NCI-H1092 (cell line): ENCODE measurements around the gene PLIN1.
"Not testable (repeated sequence)": the region's sequence is repeated elsewhere in the genome, so short reads cannot be mapped to it uniquely, and the experiment has no call there.

Experiments used
- DNase-seq: peaks from one replicate; lab custom pipeline; 2025; lab: John Stamatoyannopoulos, UW

PLIN1 gene, protein sequence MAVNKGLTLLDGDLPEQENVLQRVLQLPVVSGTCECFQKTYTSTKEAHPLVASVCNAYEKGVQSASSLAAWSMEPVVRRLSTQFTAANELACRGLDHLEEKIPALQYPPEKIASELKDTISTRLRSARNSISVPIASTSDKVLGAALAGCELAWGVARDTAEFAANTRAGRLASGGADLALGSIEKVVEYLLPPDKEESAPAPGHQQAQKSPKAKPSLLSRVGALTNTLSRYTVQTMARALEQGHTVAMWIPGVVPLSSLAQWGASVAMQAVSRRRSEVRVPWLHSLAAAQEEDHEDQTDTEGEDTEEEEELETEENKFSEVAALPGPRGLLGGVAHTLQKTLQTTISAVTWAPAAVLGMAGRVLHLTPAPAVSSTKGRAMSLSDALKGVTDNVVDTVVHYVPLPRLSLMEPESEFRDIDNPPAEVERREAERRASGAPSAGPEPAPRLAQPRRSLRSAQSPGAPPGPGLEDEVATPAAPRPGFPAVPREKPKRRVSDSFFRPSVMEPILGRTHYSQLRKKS

DNA sequence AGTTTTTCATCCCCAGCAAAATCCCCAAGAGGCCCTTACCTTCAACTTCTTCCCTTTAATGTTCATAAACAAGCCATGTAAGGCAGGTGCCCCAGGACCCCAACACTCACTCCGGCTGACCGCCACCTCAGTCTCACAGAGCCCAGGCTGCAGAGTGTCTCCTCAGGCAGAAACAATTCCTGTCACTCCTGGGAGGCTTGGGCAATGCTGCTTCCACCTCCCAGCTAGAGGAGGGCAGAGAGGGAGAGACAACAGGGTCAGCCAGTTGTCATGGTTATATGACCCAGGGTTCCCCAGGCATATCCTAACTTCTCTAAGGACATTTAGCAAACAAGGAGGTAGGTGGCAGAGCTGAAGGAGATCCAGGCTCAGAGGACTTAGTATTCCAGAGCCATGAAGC is at the start of gene PLIN1:
Gene PLIN1 (minus strand): TSS at position 156 of the 400 bp plus-strand sequence. CDS start 1,878 bp downstream, outside the sequence.
- DNase-seq = no peak

DNA sequence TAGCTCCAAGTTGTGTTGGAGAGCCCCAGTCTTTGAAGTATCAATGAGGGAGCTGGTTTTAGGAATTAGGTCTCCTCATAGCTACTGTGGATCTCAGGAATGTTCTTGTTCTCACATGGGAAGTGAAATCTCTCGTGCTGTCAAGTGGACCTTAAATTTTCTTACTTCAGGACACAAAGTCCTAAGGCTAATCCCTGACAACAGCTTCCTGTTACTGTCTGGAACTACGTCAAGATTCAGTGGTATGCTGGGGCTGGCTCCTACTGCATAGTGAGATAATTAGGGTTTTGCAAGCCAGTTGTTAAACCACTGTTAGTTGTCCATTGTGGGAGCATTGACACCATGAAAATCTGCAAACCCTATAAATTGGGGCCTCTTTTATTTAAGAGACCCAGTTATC is 49.1 kb upstream of the PLIN1 start:
- no peak for DNase-seq

DNA sequence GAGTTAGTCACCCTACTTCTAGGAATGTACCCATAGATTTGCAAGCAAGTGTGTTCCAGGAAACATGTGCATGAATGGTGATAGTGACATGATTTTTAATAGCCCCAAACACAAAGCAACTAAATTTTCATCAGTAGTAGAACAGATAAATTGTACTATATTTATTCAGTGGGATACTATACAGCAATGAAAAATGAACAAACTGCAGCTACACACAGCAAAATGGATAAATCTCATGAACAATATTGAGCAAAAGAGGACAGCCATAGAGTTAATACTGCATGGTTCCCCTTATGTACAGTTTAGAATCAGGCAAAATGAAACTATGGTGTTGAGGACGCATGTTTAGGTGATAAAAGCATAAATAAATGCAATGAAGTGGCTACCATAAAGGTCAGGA is 45.9 kb upstream of the PLIN1 start:
- DNase-seq = no peak

DNA sequence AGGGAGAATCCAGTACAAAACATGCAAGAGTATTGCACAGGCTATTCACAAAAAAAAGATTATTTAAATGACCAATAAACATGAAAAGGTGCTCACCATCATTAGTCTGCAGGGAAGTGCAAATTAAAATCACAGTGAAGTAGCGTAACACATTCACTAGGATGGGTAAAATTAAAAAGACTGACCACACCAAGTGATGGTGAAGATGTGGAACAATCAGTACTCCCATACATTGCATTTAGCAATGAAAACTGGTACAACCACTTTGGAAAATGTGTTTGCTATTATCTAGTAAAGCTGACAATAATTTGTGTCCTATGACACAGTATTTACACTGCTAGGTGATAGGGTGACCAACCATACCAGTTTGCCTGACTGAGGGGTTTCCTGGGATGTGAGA is 45.5 kb upstream of the PLIN1 start:
- DNase-seq = no peak

DNA sequence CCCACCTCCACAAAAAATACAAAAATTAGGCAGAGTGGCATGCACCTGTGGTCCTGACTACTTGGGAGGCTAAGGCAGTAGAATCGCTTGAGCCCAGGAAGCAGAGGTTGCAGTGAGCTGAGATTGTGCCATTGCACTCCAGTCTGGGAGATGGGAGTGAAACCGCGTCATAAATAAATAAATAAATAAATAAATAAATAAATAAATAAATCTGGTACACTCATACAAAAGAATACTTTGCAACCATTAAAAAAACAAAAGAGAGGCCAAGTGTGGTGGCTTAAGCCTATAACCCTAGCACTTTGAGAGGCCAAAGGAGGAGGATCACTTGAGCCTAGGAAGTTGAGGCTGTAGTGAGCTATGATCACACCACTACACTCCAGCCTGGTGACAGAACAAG is 43.9 kb upstream of the PLIN1 start:
- DNase-seq = no peak

DNA sequence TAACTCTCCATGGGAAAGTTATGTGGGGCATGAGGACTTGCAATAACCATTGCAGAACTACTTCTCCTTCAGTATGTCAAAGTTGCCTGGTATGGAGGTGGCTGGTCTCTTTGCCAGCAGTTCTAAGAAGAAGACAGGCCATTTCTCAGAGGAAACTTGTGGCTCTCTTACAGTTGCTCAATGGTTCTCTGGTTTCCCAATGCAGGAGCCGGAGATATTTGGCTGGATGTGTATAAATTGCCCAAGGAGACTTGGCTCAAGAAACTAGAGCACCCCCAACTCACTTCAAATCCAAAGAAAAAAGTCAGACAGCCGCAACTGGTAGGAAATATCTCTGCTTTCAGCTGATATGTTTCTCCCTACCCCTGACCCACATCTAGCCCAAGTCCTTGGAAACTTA is 35.6 kb upstream of the PLIN1 start:
- no peak for DNase-seq

DNA sequence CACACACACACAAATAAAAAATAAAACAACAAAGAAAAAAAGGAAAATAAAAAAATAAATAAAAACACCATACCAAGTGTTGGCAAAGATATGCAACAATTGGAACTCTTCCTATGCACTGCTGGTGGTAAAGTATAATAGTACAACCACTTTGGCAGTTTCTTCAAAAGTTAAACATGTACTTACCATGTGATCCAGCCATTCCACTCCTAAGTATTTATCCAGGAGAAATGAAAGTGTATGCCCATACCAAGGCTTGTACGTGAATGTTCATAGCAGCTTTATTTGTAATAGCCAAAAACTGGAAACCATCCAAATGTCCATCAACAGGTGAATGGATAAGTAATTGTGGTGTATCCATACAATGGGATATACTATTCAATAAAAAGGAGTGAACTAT is 28.4 kb upstream of the PLIN1 start:
- DNase-seq = no peak

DNA sequence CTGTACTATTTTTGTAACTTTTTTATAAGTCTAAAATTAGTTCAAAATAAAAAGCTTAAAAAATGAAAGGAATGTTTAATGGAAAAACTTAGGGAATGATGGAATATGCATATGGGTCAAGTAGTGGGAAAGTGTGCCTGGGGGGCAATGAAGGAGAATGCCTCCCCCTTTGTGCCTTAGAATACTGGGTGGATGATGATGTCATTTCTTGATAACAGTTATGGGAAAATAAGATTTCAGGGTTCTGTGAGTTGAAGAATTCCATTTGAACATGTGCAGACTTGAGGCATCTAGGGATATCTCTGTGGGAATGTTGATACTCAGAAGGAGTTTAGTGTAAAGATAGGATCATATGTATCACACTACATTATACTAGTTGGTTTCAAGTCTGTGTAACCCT is 25.2 kb upstream of the PLIN1 start:
- DNase-seq = no peak

DNA sequence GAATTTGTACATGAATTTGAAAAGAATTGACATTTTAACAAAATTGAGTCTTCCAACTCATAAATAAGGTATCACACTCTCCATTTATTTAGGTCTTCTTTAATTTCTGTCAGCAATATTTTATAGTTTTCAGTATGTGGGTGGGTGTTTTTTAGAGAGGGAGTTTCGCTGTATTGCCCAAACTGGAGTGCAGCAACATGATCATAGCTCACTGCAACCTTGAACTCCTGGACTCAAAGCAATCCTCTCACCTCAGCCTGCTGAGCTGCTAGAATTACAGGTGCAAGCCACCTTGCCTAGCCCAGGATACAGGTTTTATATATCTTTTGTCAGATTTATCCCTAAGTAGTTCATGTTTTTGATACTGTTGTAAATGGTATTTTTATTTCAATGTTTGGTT is 16.0 kb upstream of the PLIN1 start:
- no peak for DNase-seq

DNA sequence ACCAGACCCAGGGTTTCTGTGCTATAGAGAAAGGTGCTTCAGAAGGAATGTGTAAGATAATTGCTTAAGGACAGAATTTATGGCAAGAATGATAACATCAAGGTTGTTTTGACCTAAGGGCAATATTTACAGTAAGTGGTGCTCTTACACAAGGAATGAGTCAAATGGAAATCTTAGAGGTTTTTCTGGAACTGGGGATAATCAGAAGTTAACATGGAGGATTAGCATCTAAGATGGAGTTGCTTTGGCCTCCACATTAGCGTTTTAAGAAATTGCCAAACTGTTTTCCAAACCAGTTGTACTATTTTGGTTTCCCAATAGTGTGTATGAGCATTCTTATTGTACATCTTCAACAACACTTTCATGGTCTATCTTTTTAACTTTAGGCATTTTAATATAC is 14.5 kb upstream of the PLIN1 start:
- DNase-seq = no peak

DNA sequence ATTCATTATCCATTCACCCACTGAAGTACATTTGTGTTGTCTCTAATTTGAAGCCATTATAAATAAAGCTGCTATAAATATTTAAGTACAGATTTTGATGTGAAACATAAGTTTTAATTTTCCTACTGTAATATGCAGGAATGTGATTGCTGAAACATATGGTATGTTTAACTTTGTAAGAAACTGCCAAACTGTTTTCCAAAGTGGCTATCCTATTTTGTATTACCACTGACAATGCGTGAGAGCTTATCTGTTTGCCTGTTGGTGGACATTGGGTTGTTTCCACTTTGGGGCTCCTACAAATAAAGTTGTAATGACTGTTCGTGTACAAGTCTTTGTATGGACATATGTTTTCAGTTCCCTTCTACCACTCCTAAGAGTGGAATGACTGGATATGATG is 13.9 kb upstream of the PLIN1 start:
- no peak for DNase-seq

DNA sequence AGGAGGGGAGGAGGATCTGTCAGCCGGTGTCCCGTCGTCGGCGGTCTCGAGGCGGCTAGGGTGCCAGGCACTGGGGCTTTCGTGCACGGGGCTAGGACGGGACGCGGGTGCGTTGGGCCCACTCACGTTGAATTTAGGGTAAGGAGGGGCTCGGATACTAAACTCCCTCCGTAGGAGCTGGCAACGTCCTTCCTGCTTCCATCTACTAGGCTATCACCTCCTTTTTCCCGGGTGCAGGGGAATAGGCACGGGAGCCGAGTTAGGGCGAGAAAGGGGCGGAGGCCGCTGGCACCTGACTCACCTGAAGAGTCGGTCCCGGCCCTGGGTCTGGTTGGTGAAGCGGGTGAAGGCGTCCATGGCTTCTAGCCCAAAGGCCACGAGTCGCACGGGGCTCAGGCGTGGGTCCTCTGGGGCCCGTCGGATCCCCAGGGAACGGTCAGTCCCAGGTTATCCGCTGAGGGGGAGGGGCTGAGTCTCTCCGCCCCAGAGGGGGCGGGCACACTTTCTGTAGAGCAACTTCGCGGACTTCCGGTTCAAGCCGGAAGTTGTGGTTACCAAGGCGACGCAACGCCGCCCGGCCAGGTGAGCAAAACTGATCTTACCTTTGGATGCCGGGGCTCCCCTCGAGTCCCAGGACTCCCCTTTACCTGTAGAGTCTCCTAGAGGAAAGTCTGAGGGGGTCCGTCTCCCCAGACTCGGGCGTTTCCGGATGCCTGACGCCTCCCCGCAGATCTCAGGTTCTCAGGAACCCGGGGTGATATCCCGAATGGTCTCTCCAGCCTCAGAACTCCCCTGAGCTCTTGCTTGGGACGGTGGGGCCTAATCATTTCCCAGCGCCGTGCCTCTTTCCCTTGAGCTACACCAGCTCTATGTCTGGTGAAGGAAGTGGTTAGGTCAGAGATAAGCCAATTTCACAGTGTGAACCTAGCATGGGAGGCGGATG is 11.4 kb upstream of the PLIN1 start, which contains the start of the genes PEX11A and WDR93:
Gene PEX11A (minus strand): TSS at position 479 of the 943 bp plus-strand sequence. CDS start 122 bp downstream, at position 357.
Gene WDR93 (plus strand): TSS at position 536 of the 943 bp plus-strand sequence. CDS start 10,936 bp downstream, outside the sequence.
- DNase-seq = peak; percentile 53

DNA sequence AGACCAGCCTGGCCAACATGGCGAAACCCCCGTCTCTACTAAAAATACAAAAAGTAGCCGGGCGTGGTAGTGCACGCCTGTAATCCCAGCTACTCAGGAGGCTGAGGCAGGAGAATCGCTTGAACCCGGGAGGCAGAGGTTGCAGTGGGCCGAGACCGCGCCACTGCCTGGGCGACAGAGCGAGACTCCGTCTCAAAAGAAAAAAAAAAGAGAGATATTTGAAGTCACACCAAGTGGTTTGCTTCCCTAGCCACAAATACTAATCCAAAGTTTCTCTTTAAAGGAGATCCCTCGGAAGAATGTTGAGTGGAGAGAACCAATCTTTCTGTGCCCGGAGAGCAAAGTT is 10.7 kb upstream of the PLIN1 start:
- not testable (repeated sequence) for DNase-seq

DNA sequence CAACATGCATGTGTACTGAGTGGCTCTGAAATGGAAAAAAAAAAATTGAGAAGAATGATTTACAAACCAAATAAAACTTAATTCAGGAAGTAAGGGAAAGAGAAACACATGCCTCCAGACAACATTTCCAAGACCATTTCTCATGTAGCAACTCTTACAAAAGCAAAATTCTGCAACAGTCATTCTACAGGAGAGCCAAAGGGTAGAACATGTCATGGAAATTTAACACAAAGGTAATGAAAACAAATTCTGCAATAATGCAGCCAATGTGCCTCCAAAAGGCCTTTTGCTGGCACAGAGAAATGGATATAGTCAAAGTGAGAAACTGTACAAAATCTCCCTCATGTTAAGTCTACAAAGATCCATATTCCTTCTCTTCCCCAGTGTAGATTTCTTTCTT is 7.4 kb upstream of the PLIN1 start:
- DNase-seq = no peak

DNA sequence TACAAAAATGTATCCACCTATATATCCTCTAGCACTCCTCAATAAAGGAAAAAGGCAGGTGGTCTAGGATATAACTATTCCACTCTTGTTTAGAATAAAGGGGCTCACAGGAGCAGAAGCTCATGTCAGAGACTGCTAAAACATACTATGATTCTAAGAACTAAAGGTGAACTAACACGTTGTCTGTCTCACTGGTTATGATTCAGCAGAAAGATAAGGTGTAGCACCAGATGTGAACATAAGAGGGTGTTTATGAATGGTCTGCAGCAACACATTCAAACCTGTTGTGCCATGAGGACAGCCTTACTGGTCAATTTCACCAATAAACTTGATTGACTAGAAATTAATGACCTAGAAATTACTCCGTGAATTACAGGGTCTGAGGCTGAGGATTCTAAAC is 6.8 kb upstream of the PLIN1 start:
- DNase-seq = no peak

DNA sequence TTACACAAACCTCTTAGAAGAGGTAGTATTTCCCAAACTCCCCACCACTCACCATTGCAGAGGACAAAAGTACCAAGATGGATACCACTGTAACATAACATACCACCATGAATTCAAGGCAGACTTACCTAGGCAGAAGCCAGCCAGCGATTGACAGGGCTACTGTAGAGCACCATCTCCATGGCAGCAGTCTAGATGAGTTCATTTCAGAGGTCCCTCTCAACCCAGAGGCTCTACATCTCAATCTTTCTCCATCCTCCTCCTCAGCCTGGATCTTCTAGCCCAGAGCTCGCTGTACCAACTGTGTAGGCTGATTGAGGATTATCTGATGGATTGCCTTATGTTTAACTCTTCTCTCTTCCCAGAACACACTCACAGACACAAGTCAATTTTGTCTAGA is 2.0 kb upstream of the PLIN1 start:
- DNase-seq = no peak

DNA sequence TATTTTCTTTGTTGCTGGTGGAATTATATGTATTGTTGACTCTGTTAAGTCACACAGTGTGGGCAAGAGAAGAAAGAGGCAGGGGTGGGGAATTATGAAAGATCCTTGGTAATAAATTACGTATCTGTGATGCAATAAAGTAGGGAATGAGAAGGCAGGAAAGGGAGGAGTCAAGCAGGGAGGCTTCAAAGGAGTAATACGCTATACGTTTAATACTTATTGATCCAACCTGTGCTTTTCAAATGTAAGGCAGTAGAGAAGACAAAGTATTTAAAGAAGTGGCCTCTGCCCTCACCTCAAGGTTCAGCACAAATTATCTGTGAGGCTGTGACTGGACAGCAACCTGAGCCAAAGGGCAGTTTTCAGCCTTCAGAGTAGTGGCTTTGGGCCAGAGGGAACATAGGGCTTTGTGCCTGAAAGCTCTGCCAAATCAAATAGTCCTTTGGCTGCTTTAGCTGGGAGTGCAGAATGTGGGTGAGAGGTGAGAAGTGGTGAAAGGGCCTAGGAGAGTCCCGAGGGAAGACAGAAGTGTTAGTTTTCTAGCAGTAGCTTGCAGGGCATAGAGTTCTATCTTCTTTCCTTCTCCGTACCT is 1.2 kb upstream of the PLIN1 start:
- DNase-seq = peak; percentile 65

DNA sequence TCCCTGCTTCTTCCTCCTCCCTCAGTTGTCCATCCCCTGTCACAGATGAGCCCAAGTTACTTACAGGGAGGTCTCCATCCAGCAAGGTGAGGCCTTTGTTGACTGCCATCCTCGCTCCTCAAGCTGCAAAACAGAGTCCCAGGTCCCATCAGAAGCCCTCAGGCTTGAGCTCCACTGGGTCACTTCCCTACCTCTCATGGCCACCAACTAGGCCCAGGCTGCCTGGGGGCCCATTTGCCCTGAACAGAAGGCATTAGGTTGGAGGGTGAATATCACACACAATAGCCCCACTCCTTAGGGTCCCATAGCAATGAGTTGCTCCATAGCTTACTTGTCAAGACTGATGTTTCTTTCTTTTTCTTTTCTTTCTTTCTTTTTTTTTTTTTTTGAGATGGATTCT is 1.8 kb downstream of the PLIN1 start:
- DNase-seq = no peak

DNA sequence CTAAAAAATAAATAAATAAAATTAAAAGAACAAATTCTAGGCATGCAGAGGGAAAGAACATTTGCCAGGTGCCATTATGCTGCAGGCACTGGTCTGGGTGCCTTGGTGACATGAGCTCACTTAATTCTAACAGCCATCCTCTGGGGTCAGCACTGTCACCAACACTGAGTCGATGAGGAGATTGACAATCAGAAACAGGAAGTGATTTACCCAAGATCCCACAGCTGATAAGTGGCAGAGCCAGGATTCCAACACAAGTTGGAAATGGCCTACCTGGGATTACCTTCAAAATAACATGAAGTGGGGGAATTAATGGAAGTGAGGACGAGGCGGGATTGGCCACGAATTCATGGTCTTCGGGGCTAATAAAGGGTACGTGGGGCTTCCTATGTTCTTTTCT is 3.6 kb downstream of the PLIN1 start:
- DNase-seq = no peak

DNA sequence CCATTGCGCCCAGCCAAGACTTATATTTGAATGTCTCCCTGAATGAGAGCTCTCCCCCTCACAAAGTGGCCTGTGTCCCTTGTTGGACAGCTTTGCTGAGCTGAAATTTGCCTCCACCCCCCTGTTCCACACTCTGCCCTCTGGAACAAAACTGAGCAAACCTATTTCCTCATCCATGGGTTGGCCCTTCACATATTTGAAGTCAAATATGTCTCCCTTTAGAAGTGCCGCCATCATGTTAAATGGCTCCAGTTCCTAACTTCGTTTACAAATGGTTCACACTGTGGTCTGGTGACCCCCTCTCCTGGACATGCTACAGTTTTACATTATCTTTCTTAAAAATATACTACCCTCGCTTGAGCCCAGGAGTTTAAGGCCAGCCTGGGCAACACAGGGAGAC is 4.6 kb downstream of the PLIN1 start:
- DNase-seq = no peak

DNA sequence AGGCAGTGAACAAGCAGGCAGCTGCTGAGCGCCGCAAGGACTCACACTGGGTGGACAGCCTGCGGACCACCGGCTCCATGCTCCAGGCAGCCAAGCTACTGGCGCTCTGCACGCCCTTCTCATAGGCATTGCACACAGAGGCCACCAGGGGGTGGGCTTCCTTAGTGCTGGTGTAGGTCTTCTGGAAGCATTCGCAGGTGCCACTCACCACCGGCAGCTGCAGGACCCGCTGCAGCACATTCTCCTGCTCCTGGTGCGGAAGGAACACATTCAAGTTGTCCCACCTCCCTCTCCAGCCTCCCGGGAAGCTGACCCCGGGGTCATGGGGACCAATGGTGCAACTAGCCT is 6.0 kb downstream of the PLIN1 start:
- no peak for DNase-seq
